Measurements from ENCODE around the gene BMAL1.
A peak's percentile ranks its signal among the peaks of the same experiment; 100 is the strongest.

The BMAL1 gene

DNA sequence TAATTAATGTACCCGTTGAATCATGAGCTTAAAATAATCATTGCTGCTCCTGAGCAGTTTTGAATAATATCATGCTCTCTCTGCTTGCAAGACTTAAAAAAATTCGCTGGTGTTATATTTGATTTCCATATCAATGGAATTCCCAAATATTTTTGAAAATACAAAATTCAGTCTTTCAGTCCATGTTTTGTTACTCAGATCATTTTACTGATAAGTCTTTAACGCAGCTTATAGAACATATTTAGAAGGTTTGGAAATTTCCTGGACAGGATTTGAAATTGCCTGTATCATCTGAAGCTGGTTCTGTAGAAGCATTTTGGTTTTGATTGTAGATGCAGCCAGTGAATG, 1.9 kb downstream of the BMAL1 start:
- H3K36me3 ChIP-seq (ENCODE audit: insufficient read depth, low read length), result no peaks in the 10 kb centered on the region; the same call in 1 of the 2 replicates
- H3K4me1 ChIP-seq (ENCODE audit: insufficient read depth, low read length), result peaks cover 36% of the 10 kb centered on the region
- H4K20me1 ChIP-seq (ENCODE audit: insufficient read depth, low read length), result peaks cover 44% of the 10 kb centered on the region
- no peak overlapping the region for H2AFZ ChIP-seq (ENCODE audit: low read depth, low read length)
- H3K27ac ChIP-seq (ENCODE audit: low read length), result no peak overlapping the region
- ATAC-seq (ENCODE audit: insufficient read depth, low read depth), result no peak
- peaks cover 23% of the 10 kb centered on the region for H3K27me3 ChIP-seq (ENCODE audit: insufficient read depth, low read length, poor library complexity)
- DNase-seq, result no peak
- H3K4me2 ChIP-seq (ENCODE audit: insufficient read depth, low read length), result peak overlapping the region; percentile 99; the same call in 1 of the 2 replicates
- H3K9ac ChIP-seq (ENCODE audit: low read depth, low read length), result no peak overlapping the region
- no peak for TF ChIP-seq EZH2 (IDR thresholded peaks at IDR 0.05; ENCODE audit: borderline replicate concordance, low read depth, low read length, severe bottlenecking)
- TF ChIP-seq, protein P1, sequence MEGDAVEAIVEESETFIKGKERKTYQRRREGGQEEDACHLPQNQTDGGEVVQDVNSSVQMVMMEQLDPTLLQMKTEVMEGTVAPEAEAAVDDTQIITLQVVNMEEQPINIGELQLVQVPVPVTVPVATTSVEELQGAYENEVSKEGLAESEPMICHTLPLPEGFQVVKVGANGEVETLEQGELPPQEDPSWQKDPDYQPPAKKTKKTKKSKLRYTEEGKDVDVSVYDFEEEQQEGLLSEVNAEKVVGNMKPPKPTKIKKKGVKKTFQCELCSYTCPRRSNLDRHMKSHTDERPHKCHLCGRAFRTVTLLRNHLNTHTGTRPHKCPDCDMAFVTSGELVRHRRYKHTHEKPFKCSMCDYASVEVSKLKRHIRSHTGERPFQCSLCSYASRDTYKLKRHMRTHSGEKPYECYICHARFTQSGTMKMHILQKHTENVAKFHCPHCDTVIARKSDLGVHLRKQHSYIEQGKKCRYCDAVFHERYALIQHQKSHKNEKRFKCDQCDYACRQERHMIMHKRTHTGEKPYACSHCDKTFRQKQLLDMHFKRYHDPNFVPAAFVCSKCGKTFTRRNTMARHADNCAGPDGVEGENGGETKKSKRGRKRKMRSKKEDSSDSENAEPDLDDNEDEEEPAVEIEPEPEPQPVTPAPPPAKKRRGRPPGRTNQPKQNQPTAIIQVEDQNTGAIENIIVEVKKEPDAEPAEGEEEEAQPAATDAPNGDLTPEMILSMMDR (IDR thresholded peaks at IDR 0.05; ENCODE audit: borderline replicate concordance, extremely low read depth, low read length, poor library complexity, severe bottlenecking), result no peak
- H3K79me2 ChIP-seq (ENCODE audit: insufficient read depth, low read length), result peaks cover 51% of the 10 kb centered on the region
- no peak overlapping the region for H3K4me3 ChIP-seq (ENCODE audit: low read depth in 1 of 2, low read length in 2 of 2)
- H3K9me3 ChIP-seq (ENCODE audit: insufficient read depth, low read length, severe bottlenecking), result no peaks in the 10 kb centered on the region

DNA sequence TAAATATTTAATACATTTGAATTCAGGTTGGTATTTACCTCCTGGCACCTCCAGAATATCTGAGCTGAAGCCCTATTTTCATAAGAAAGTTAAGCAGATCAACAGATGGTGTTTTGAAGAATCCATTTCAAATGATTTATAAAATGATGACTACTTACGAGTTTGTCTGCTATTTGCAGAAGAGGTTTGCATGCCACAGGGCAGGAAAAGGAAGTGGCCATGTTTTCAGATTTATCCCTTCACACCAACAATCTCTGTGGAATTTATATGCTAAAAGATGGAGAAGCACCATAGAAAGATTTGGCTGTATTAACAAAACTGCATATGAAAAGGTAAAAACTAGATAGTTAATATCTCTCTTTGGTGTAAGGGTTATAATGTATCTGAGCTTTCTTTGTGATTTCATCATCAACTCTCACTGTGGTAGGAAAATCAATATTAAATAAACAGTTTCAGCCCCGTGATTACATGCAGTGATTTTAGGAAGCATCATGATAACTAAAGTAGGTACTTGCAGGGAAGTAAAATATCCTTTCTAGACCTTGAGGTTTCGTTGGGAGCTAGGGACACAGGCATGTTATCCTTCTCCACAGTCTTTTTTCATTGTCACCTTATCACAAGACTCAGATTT, 2.6 kb downstream of the BMAL1 start:
- H3K4me2 ChIP-seq (ENCODE audit: insufficient read depth, low read length), result 0 out of 2 replicates have a peak overlapping the region, but pooled peaks have one; percentile 99
- TF ChIP-seq EZH2 (IDR thresholded peaks at IDR 0.05; ENCODE audit: borderline replicate concordance, low read depth, low read length, severe bottlenecking), result no peak
- TF ChIP-seq, protein P1 (IDR thresholded peaks at IDR 0.05; ENCODE audit: borderline replicate concordance, extremely low read depth, low read length, poor library complexity, severe bottlenecking), result no peak
- peaks cover 57% of the 10 kb centered on the region for H3K79me2 ChIP-seq (ENCODE audit: insufficient read depth, low read length)
- no peaks in the 10 kb centered on the region; the same call in 1 of the 2 replicates for H3K36me3 ChIP-seq (ENCODE audit: insufficient read depth, low read length)
- H3K4me1 ChIP-seq (ENCODE audit: insufficient read depth, low read length), result peaks cover 36% of the 10 kb centered on the region
- no peak overlapping the region for H3K27ac ChIP-seq (ENCODE audit: low read length)
- H3K9ac ChIP-seq (ENCODE audit: low read depth, low read length), result no peak overlapping the region
- peaks cover 22% of the 10 kb centered on the region for H3K27me3 ChIP-seq (ENCODE audit: insufficient read depth, low read length, poor library complexity)
- H3K4me3 ChIP-seq (ENCODE audit: low read depth in 1 of 2, low read length in 2 of 2), result no peak overlapping the region
- H3K9me3 ChIP-seq (ENCODE audit: insufficient read depth, low read length, severe bottlenecking), result no peaks in the 10 kb centered on the region
- H4K20me1 ChIP-seq (ENCODE audit: insufficient read depth, low read length), result peaks cover 52% of the 10 kb centered on the region
- DNase-seq (no peak), ATAC-seq (ENCODE audit: insufficient read depth, low read depth) (no peak)
- H2AFZ ChIP-seq (ENCODE audit: low read depth, low read length), result no peak overlapping the region

DNA sequence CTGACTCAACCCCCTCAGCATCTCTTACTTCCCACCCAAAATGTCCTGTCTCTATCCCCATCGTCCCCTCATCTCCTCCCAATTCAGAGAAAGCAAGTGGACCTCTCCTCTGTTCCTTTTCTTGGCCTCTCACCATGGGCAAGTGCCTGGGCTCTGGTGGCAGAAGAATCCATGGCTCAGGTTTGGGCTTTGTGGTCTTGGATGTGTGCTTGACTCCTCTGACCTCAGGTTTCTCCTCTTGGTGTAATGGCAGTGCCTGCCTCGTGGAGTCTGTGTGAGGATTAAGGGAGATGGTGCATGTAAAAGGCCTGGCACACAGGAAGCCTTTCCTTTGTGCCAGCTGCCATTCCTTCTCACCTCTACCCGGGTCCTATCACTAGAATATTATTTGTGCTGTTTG, 3.2 kb downstream of the BMAL1 start:
- H3K4me3 ChIP-seq (ENCODE audit: low read depth in 1 of 2, low read length in 2 of 2), result no peak overlapping the region
- H3K27me3 ChIP-seq (ENCODE audit: insufficient read depth, low read length, poor library complexity), result peaks cover 17% of the 10 kb centered on the region
- no peak overlapping the region for H3K9ac ChIP-seq (ENCODE audit: low read depth, low read length)
- peaks cover 55% of the 10 kb centered on the region for H4K20me1 ChIP-seq (ENCODE audit: insufficient read depth, low read length)
- H3K36me3 ChIP-seq (ENCODE audit: insufficient read depth, low read length), result no peaks in the 10 kb centered on the region; the same call in 1 of the 2 replicates
- TF ChIP-seq, protein P1 (IDR thresholded peaks at IDR 0.05; ENCODE audit: borderline replicate concordance, extremely low read depth, low read length, poor library complexity, severe bottlenecking), result no peak
- TF ChIP-seq EZH2 (IDR thresholded peaks at IDR 0.05; ENCODE audit: borderline replicate concordance, low read depth, low read length, severe bottlenecking), result no peak
- H3K27ac ChIP-seq (ENCODE audit: low read length), result no peak overlapping the region
- peaks cover 36% of the 10 kb centered on the region for H3K4me1 ChIP-seq (ENCODE audit: insufficient read depth, low read length)
- no peak for ATAC-seq (ENCODE audit: insufficient read depth, low read depth)
- H3K4me2 ChIP-seq (ENCODE audit: insufficient read depth, low read length), result no peak overlapping the region
- no peak for DNase-seq
- H2AFZ ChIP-seq (ENCODE audit: low read depth, low read length), result no peak overlapping the region
- H3K9me3 ChIP-seq (ENCODE audit: insufficient read depth, low read length, severe bottlenecking), result no peaks in the 10 kb centered on the region
- peaks cover 57% of the 10 kb centered on the region for H3K79me2 ChIP-seq (ENCODE audit: insufficient read depth, low read length)

Measured in DND-41 (cell line).